CMK (cell line): ENCODE data around the gene USH2A.

Source experiments
- DNase-seq: peaks from one replicate; pipeline ENCODE4 v3.0.0-alpha.2; 2010; ENCODE audit warnings: low read depth

The USH2A gene

GRCh38 chr1:215643592-215644321, 779.5 kb downstream of the USH2A start:
- no peak for DNase-seq

GRCh38 chr1:215640429-215641148, 782.7 kb downstream of the USH2A start:
- no peak for DNase-seq

- no peak for DNase-seq
Observed at GRCh38 chr1:215637041-215637573, 786.1 kb downstream of the USH2A start.

GRCh38 chr1:215636258-215636965, 786.8 kb downstream of the USH2A start:
- no peak for DNase-seq

GRCh38 chr1:215635827-215636226, 787.4 kb downstream of the USH2A start:
- DNase-seq, result no peak

- DNase-seq, result no peak
Observed at GRCh38 chr1:215631489-215631888, 791.8 kb downstream of the USH2A start.

- DNase-seq, result no peak
Observed at GRCh38 chr1:215631040-215631439, 792.2 kb downstream of the USH2A start.

- no peak for DNase-seq
Observed at GRCh38 chr1:215625949-215626348, 797.3 kb downstream of the USH2A start.

- no peak for DNase-seq
Observed at GRCh38 chr1:215623162-215623561, 800.1 kb downstream of the USH2A start.

- DNase-seq, result no peak
Observed at GRCh38 chr1:215617979-215618378, 805.3 kb downstream of the USH2A start.

GRCh38 chr1:215612391-215612790, 810.9 kb downstream of the USH2A start:
- no peak for DNase-seq

GRCh38 chr1:215608646-215609045, 814.6 kb downstream of the USH2A start:
- DNase-seq, result no peak

- DNase-seq, result no peak
Observed at GRCh38 chr1:215607412-215607811, 815.8 kb downstream of the USH2A start.

GRCh38 chr1:215606564-215607168, 816.6 kb downstream of the USH2A start:
- DNase-seq, result no peak

GRCh38 chr1:215606036-215606435, 817.2 kb downstream of the USH2A start:
- no peak for DNase-seq

- DNase-seq, result no peak
Observed at GRCh38 chr1:215605011-215605621, 818.1 kb downstream of the USH2A start.

GRCh38 chr1:215603319-215603718, 819.9 kb downstream of the USH2A start:
- no peak for DNase-seq

GRCh38 chr1:215601276-215601675, 822.0 kb downstream of the USH2A start:
- DNase-seq, result no peak

GRCh38 chr1:215600867-215601266, 822.4 kb downstream of the USH2A start:
- DNase-seq, result no peak

- DNase-seq, result no peak
Observed at GRCh38 chr1:215600258-215600792, 822.9 kb downstream of the USH2A start.

- DNase-seq, result no peak
Observed at GRCh38 chr1:215599418-215600074, 823.7 kb downstream of the USH2A start.
